OCI-M1 (cell line): ENCODE measurements around the gene XYLB.
A peak's percentile ranks its signal among the peaks of the same experiment; 100 is the strongest.
"Not testable (repeated sequence)": the region's sequence is repeated elsewhere in the genome, so short reads cannot be mapped to it uniquely, and the experiment has no call there.

Source experiments
- DNase-seq: peaks from one replicate; lab custom pipeline; 2025; lab: John Stamatoyannopoulos, UW

The XYLB gene

DNA sequence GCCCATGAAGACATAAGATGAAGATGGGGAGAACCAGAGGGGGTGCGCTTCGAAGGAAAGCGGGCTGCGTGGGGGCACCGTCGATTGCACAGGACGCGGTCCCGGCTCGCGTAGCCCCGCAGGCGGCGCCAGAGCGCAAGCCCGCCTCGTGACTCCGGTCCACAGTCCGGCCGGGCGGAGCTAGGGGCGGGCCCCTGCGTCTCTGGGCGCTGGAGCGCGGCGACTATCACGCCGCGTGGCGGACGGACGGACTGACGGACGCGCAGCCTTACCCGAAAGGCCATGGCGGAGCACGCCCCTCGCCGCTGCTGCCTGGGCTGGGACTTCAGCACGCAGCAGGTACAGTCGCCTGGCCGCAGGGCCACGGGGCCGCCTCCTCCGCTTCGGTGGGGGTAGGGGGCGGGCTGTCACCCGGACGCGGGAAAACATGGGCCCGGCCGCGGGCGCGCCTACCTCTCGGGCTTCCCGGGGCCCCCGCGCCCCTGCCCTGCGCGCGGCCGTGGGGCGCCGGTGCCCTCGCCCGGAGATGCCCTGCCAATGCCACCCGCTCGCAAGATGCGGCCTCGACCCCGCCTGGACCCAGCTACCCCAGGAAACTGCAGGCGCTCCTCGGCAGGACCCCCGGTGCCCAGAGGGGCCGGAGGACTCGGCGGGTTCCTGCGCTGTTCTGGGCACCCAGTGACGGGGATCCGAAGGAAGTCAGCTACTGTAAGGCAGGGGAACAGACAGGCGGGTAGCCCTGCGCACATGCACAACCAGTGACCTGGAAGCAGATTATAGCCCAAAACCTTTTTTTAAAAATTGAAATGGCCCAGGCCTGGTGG, at the start of gene XYLB:
Gene XYLB, plus strand, starts transcription at position 199 of the 824 bp plus-strand sequence. Its CDS starts 84 bp downstream, at position 283.
- peak; percentile 94 for DNase-seq

DNA sequence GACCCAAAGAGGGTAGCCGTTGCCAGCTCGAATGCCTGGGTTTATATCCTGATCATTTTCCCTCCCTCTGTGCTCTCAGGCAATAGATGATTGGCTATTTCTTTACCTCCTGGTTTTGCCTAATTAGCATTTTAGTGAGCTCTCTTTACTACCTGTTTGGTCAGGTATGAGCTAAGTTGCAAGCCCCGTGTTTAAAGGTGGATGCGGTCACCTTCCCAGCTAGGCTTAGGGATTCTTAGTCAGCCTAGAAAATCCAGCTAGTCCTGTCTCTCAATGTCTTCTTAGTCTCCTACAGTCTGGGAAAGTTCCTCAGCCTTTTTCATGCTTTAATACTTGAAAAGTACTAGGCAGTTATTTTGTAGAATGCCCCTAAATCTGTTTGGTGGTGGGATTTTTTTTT, 49.5 kb upstream of the XYLB start:
- DNase-seq = not testable (repeated sequence)

DNA sequence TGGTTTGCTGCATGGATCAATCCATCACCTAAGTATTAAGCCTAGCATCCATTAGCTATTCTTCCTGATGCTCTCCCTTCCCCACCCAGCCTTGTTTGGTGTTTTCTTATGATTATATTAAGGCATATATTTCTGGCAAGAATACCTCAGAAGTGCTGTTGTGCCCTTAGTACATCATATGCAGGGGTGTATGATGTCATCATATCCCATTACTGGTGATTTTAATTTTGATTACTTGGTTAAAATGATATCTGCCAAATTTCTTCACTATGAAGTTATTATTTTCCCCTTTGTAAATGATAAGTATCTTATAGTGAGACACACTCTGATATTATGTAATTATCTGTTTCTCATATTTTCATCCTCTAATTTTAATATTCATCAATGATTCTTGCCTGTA, 49.0 kb upstream of the XYLB start:
- no peak for DNase-seq

DNA sequence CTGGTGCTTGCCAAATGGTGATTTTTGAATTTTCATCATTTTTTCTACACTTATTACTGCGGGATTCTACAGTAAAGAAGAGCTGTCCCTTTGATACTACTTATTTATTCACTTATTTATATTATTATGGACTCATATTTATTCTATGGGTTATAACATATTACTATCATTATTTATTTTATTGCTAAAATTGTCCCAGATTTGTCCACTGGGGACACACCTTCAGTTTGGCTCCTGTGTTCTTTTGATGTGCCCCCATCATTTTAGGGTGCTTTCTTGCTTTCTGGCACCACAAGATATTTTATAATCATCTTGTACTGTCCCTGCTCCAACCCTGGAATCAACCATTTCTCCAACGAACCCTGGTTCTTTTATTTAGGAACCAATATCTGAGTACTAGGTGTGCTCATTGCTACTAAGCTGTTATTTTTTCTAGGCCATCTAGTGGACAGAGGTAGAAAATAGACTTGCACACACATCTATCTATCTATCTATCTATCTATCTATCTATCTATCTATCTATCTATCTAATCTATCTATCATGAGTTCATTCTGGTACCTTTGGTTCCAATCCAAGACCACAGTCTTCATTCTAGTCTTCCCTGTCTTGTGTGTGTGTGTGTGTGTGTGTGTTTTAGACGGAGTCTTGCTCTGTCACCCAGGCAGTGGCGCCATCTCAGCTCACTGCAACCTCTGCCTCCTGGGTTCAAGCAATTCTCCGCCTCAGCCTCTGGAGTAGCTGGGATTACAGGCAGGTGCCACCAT, 48.5 kb upstream of the XYLB start:
- no peak for DNase-seq

DNA sequence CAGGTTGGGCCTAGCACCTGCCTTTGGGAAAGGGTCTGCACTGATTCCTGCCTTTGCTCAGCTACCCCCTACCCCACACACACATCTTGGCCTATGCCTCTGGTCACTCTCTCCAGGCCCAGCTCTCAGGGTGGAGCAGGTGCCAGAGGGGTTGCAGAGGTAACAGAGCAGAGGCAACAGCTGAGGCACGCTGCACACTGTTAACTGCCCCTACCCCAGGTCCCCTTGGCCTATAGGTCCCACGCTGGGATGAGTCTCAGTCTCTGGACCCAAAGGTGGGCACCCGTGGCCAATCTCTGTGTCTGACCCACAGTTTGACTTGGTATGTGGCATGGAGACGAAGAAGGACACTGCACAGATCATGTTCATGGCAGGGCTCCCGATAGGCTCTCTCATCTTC, 39.6 kb upstream of the XYLB start:
- no peak for DNase-seq

DNA sequence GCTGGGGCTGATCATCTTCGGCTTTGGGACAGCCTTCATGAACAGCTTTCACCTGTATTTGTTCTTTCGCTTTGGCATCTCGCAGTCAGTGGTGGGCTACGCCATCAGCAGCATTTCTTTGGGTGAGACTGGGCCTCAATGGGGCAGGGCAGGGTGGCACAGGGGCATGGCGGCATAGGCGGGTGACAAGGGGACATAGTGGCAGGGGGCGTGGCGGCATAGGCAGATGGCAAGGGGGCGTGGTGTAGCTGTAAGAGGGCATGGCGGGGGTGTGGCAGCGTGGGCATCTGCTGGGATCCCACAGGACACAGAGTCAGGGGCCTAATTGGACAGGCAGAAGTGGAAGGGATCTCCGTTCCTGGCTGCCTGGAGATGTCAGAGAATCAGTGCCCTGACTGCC, 39.0 kb upstream of the XYLB start:
- DNase-seq = no peak

DNA sequence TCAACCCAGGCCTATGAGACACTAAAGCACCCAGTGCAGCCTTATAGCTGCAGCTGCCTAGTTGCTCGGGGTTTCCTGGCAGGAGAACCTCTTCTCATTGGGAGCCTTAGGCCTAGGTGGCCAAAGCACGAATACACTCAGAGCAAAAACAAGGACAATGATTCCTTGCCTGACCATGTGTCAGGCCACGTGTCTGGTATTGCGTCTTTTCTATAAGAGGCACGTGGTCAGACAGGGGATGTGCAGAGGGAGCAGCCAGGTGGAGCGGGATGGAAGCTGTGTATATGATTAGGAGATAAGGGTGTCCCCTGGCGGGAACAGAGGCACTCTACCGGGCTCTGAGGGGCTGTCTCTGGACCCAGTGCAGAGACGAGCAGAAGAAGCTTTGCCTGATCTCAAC, 38.1 kb upstream of the XYLB start:
- no peak for DNase-seq

DNA sequence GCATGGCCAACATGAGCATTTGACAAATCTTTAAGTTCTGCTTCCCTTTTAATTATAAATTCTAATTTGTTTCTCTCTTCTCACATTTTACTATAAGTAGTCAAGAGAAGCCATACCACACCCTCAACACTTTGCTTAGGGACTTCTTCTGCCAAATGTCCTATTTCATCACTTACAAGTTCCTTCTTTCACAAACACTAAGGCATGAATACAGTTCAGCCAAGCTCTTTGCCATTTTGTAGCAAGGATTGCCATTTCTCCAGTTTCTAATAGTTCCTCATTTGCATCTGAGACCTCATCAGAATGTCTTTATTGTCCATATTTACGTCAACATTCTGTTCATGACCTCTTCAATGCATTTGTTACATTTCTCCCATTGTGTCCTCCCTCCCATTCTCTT, 35.1 kb upstream of the XYLB start:
- DNase-seq = no peak

DNA sequence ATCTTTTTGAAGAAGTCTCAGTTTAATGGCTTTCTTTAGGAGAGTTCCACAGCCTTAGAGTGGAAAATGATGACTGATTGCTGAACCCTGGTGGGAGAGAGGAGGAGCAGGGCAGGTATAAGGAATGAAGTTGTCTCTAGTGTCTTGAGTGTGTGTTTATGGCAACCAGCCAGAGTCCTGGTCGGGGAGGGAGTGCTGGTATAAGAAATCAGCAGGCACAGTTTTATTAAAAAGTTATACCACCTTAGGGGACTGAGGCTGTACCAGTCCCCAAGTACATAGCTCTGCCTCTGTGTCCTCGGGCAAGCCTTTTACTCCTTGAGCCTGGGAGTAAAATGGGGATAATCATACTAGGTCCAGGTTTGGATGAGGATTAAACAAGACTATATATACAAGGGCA, 34.6 kb upstream of the XYLB start:
- DNase-seq = no peak

DNA sequence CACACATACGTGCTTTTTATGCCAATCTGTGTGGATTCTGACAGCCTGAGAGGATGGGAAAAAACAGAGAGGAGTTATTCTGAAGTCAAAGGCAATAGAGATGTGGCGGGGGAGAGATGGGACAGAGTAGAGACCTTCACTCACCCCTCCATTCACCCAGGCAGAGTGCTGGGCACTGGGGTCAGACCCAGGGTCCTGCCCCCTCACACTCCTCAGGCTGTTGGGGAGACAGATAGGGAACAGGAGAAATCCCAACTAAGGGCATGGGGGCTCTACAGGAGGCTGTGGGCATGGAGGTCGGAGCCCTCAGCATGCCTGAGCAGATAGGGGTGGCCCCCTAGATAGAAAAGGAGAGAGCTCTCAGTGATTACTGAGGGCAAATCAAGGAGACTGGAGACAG, 34.2 kb upstream of the XYLB start:
- no peak for DNase-seq

DNA sequence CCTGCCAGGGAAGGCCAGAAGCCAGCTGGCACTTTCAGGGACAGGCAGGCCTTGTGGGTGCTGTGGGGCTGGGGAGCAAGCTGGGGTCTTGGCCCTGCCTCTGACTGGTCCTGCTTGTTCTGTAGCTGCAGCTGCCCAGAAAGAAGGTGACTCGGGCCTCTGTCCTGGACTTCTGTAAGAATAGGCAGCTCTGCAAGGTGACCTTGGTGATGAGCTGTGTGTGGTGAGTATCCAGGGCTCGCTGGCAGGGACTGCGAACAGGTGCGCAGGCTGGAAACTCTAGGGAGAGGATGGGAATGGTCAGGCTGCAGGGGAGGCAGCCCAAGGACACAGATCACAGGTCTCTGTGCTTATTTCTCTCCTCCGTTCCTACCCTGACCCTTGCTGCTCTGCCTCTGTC, 33.3 kb upstream of the XYLB start:
- no peak for DNase-seq

DNA sequence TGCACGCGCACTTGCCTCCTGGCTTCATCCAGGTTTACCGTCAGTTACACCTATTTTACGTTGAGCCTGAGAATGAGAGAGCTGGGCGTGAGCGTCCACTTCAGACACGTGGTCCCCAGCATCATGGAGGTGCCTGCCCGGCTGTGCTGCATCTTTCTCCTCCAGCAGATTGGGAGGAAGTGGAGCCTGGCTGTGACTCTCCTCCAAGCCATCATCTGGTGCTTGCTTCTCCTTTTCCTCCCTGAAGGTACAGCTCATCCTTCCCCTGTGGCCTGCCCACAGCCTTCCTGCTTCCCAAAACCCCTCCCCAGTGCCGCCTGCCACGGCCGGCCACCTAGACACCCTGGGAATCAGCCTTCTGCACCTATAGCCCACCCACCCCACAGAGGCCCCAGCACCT, 32.9 kb upstream of the XYLB start:
- no peak for DNase-seq

DNA sequence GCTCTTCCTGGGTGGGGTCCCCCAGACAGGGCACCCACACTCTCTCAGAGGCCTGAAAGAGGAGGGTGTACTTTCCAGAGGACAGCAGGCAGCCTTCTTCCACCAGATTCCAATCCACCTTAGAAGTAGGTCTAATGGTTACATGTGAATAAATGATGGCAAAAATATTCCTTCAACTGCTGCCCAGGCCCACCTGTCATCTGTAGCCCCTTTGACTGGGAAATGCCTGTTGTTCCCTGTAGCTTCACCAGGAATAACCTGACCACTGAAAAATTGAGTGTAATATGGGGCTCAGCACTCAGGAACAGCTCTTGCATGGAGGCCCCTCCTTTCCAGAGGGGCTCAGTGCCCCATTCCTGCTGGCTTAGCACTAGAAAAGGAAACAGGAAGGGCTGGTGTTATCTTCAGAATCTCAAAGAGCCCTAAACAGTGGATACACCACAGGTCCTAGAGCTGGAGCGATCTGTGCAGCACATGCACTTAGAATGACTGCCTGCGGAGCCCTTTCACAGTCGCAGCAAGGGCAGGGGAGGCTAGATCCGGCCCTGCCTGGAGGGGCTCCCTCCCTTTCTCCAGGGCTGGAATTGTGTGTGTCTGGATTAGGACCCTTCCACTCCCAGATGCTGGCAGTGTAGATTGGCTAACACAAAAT, 32.3 kb upstream of the XYLB start:
- DNase-seq = no peak

DNA sequence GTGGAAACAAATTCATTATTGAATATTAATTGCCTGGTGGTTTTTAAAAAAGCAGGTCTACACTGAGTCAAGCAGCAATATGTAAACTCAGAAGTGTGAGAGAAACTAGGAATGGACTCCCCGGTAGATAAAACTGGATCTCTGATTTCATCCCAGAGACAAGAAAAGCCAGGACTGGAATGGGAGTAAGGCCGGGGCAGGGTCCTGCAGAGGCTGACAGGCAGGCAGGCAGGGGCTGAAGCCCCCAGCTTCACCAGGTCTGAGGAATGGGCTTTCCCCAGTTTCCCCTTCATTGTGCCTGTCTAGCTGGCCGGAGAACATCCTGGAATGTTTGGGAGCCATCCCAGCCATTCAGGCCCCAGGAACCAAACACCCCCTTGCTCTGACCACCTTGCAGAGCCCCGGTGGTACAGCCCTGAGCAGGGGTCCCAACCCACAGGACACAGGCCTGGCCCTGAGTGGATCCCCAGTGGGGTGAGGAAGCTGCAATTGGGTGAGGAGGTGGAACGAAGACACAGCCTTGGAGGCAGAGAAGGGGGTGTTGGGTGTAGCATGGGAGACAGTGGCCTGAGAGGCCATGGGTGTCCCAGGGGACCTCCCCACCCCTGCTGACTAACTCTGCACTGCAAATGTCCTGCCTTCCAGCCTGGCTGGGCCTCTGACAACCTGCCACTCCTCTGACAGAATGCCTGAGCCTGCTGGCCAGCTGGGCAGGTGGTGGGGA, 31.7 kb upstream of the XYLB start:
- DNase-seq = no peak

DNA sequence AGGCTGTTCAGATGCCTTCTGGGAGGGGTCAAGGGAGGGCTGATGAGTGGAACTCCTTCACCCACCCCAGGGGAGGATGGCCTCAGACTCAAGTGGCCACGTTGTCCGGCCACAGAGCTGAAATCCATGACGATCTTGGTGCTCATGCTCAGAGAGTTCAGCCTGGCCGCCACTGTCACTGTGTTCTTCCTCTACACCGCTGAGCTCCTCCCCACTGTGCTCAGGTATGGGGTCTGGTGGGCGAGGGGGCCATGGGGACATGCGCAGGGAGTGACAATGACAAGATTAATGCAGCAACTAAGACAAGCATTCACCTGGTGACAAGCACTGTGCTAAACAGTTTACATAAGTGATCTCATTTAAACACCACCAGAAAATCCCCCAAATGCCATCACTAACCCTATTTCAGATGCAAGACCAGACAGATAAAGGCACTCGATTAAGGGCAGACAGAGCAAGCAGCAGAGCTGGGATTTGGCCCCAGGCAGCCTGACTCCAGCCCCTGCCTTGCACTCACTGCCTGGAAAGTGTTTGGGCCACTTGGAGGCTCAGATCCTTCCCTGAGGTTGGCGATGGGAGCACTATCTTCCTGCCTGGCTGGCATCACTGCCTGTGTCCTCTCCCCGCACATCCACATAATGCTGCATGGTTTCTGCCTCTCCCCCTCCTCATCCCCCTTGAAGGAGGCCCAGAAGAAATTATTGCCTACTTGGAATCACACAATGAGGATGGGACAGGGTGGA, 30.9 kb upstream of the XYLB start:
- no peak for DNase-seq

DNA sequence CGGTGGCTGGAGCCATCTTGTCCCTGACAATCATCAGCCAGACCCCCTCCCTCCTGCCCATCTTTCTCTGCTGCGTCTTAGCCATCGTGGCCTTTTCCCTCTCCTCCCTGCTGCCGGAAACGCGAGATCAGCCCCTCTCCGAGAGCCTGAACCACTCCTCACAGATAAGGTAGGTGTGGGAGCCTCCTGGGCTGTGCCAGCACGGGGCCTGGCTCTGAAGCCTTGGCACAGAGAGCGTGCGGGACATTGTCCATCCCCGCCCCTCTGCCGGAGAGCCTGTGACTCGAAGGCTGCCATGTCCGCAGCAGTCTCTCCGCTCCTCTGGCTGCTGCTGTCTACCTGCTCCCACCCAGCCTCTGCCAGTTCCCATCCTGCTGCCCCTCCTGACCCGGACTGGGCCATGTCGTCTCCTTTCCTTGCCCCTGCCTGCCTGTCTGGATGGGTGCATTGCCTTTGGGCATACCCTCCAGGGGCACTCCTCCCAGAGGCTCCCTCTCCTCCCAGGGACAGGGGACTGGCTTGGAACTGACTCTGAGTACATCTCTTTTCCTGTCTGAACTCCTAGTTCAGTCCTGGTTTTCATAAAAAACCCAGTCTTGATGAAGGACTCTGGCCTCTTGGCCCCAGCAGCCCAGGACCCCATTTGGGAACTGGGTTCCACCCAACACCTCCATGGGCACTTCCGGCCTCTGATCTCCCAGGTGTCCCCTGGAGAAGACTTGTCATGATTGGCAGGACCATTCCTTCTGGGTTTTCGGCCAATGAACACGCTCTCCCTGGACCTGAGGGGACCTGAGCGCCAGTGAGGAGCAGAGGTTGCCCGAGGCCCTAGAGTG, 30.0 kb upstream of the XYLB start:
- no peak for DNase-seq

DNA sequence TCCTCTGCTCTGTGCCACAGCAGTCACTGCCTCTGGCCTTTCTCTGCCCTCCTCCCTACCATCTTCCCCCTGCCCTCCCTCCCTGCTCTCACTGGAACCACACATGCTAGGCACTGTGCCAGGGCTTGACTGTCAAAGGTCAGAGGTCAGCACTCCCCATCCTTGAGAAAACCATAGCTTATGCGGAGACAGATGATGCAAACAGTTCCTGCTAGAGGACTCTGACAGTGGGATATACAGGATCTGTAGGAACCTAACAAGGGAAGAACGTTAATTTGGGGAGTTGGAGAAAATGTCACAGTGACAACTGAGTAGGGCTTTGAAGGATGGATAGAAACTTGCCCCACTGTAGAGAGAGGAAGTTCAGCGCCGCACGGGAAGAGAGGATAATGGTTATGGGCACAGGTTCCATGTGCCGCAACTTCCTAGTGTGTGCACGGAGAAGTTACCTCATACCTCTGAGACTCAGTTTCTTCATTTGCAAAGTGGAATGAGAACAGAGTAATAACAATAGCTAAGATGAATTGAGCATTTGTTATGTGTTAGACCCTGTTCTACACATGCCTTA, 29.3 kb upstream of the XYLB start:
- no peak for DNase-seq

DNA sequence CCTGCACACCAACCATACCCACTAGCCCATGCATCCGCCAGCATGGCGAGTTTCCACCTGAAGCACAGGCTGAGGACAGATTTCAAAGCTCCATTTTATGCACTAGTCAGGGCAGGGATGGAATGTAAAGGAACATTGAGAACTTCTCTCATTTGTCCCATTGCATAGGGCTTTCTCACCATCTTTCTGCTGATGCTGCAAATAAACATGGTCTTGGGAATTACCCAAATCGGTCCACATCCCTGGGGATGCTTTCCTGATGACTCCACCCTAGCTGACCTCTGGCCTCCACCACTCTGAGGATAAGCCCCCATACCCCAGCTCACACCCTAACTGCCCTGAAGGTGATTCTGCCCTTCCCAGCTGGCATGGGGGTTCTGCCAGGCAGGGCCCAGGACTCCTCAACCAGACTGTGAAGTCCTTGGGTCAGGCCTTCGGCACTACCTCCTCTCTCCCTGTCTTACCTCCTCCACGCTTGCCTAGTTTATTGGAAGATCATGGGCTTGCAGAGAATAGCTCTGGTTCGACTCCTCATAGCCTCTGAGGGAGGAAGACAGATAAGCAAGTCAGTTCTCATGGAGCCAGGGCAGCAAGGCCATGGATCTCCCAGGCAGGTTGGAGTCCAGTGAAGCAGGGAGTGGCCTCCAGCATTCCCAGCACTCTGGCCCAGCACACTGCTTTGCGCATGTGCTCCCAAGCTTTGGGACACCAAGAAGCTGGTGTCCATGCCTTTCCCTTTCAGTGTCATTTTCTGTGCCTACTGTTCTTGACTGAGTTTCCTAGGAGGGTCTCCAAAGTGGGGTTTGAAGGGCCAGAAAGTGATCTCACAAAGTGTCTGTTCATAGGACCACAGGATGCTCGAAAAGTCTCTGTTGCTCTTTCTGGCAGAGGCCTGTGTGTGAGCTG, 27.6 kb upstream of the XYLB start:
- no peak for DNase-seq

DNA sequence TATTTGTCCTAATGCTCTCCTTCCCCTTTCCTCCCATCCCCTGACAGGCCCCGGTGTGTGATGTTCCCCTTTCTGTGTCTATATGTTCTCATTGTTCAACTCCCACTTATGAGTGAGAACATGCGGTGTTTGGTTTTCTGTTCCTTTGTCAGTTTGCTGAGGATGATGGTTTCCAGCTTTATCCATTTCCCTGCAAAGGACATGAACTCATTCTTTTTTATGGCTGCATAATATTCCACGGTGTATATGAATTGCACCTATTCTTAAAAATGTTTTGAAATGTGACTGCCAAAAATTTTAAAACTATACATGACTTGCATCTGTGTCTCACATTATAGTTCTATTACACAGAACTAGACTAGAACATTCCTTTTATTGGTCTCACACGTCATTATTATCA, 25.9 kb upstream of the XYLB start:
- DNase-seq = not testable (repeated sequence)
